Left ventricle myocardium inferior (tissue), 1 donor: ENCODE results near the gene SMYD2. TPM values are rescaled to one million over a fixed set of nuclear protein-coding genes. Genes with fewer than 3 reads are reported as not detected.

ENCODE experiments used
- DNase-seq: peaks from one replicate; pipeline ENCODE4 v3.0.0-alpha.2; 2020
- H3K27ac ChIP-seq: fragments of 200-600 bp; replicated peaks from 2 replicates; pipeline ENCODE4 v1.8.0; 2021
- H3K27me3 ChIP-seq: fragments of 200-600 bp; 2 replicates; pipeline ENCODE4 v1.8.0; 2021; ENCODE audit warnings: low read depth
- H3K36me3 ChIP-seq: fragments of 200-600 bp; 2 replicates; pipeline ENCODE4 v1.8.0; 2021
- H3K4me1 ChIP-seq: fragments of 200-600 bp; 2 replicates; pipeline ENCODE4 v1.8.0; 2021
- H3K4me3 ChIP-seq: fragments of 200-600 bp; 2 replicates; pipeline ENCODE4 v1.8.0; 2021; ENCODE audit warnings: mild to moderate bottlenecking, moderate library complexity
- H3K9me3 ChIP-seq: fragments of 200-600 bp; replicated peaks from 2 replicates; pipeline ENCODE4 v1.8.0; 2021
- intact Hi-C: fragments of 100-400 bp; cut with micrococcal nuclease; formaldehyde crosslinking; loops from one replicate; pipeline ENCODE4 v1.11.0; 2022
- total RNA-seq: library from RNA; stranded (reverse); fragmentation: NEBNext Ultra II Directional; extraction: Animal tissue kit (Norgen Biotek cat#: 25700); gene quantifications from one replicate; pipeline ENCODE4 v1.2.1, GENCODE V29; 2021
- TF ChIP-seq, protein P1 (sequence below): fragments of 200-600 bp; IDR thresholded peaks from 2 replicates; pipeline ENCODE4 v1.8.0; 2021; ENCODE audit warnings: antibody characterized with exemption, mild to moderate bottlenecking, borderline replicate concordance
- donor health status: DM: no; HTN: yes; CAD: no; lungs with severe emphysema.

SMYD2 gene
- total RNA-seq, 1 donor from 2014 or later, result 247 TPM

GRCh38 chr1:214377485-214377884 lies 96.5 kb downstream of the SMYD2 start:
- intact Hi-C loops, result no loop called here
- DNase-seq, result no peak
- Histone ChIP-seq H3K27me3 (no peaks in the 10 kb centered on the region), H3K9me3 (no peaks in the 10 kb centered on the region), H3K36me3 (peaks cover 59% of the 10 kb centered on the region), H3K4me3 (no peak overlapping the region), H3K27ac (no peak overlapping the region), H3K4me1 (peaks cover 4% of the 10 kb centered on the region)
- TF ChIP-seq, protein P1, sequence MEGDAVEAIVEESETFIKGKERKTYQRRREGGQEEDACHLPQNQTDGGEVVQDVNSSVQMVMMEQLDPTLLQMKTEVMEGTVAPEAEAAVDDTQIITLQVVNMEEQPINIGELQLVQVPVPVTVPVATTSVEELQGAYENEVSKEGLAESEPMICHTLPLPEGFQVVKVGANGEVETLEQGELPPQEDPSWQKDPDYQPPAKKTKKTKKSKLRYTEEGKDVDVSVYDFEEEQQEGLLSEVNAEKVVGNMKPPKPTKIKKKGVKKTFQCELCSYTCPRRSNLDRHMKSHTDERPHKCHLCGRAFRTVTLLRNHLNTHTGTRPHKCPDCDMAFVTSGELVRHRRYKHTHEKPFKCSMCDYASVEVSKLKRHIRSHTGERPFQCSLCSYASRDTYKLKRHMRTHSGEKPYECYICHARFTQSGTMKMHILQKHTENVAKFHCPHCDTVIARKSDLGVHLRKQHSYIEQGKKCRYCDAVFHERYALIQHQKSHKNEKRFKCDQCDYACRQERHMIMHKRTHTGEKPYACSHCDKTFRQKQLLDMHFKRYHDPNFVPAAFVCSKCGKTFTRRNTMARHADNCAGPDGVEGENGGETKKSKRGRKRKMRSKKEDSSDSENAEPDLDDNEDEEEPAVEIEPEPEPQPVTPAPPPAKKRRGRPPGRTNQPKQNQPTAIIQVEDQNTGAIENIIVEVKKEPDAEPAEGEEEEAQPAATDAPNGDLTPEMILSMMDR, result no peak

- Histone ChIP-seq H3K27ac (no peak overlapping the region), H3K36me3 (peaks cover 59% of the 10 kb centered on the region), H3K4me3 (no peak overlapping the region), H3K4me1 (no peaks in the 10 kb centered on the region), H3K9me3 (no peaks in the 10 kb centered on the region), H3K27me3 (no peaks in the 10 kb centered on the region)
- intact Hi-C loops, result no loop called here
- DNase-seq, result no peak
- TF ChIP-seq, protein P1, result no peak
These were observed 96.9 kb downstream of the SMYD2 start for GRCh38 chr1:214377886-214378285.

GRCh38 chr1:214378492-214378891 lies 97.5 kb downstream of the SMYD2 start:
- H3K4me1 ChIP-seq, result no peaks in the 10 kb centered on the region
- TF ChIP-seq, protein P1, result no peak
- H3K27me3 ChIP-seq, result no peaks in the 10 kb centered on the region
- intact Hi-C loops, result no loop called here
- DNase-seq, result no peak
- peaks cover 64% of the 10 kb centered on the region for H3K36me3 ChIP-seq
- no peak overlapping the region for H3K27ac ChIP-seq
- no peaks in the 10 kb centered on the region for H3K9me3 ChIP-seq
- no peak overlapping the region for H3K4me3 ChIP-seq

DNA sequence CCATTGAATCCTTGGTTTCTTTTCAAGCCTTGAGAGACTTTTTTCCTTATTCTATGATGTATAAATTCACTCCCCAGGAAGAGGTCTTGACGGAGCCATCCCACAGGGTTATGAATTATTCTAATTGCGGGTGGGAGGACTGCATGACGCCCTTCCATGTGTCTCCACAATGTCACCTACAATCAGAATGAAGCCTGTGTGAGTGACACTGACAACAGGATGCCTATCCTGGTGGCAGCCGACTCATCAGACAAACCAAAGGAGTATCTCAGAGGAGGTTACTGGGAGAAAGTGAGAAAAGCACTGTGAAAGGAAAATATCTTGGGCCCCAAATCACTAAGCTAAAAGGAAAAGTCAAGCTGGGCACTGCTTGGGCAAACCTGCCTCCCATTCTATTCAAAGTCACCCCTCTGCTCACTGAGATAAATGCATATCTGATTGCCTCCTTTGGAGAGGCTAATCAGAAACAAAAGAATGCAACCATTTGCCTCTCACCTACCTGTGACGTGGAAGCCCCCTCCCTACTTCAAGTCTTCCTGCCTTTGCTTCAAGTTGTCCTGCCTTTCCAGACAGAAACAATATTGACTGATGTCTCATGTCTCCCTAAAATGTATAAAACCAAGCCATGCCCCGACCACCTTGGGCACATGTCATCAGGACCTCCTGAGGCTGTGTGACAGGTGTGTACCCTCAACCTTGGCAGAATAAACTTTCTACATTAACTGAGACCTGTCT lies 98.4 kb downstream of the SMYD2 start:
- Histone ChIP-seq H3K27ac (no peak overlapping the region), H3K9me3 (no peaks in the 10 kb centered on the region), H3K4me3 (no peak overlapping the region), H3K4me1 (no peaks in the 10 kb centered on the region), H3K27me3 (no peaks in the 10 kb centered on the region), H3K36me3 (peaks cover 68% of the 10 kb centered on the region)
- intact Hi-C loops, result no loop called here
- TF ChIP-seq, protein P1, result no peak
- DNase-seq, result no peak

DNA sequence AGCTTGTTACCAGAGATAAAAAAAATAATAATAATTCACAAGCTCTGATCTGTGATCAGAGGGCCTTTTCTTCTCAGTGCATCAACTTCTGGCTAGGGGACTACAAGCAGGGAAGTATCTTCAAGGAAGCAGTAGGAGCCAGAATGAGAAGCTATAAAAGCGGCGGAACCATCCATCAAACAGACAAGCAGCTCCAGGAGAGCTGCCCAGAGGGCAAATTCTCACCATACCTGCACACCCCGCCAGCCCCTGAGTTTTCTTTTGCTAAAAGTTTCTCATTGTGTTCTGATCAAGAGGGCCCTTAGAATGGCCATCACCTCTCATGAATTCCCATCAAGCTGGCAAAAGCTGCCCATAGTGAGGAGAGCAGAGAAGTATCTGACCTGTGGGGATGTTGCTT lies 99.4 kb downstream of the SMYD2 start:
- no peaks in the 10 kb centered on the region for H3K27me3 ChIP-seq
- DNase-seq, result no peak
- intact Hi-C loops, result no loop called here
- peaks cover 69% of the 10 kb centered on the region for H3K36me3 ChIP-seq
- TF ChIP-seq, protein P1, result no peak
- H3K4me3 ChIP-seq, result no peak overlapping the region
- no peaks in the 10 kb centered on the region for H3K4me1 ChIP-seq
- no peak overlapping the region for H3K27ac ChIP-seq
- no peaks in the 10 kb centered on the region for H3K9me3 ChIP-seq
